Activated effector memory CD4-positive, alpha-beta T cell treated with anti-CD3 and anti-CD28 coated beads, Interleukin-2, amount 50 U/mL, for 16 hours (primary cell): ENCODE results near the gene SRSF8.
"Not testable (repeated sequence)": the region's sequence is repeated elsewhere in the genome, so short reads cannot be mapped to it uniquely, and the experiment has no call there.

Experiments used
- DNase-seq: peaks from one replicate; pipeline ENCODE4 v3.0.0-alpha.2; 2020

Gene SRSF8

DNA sequence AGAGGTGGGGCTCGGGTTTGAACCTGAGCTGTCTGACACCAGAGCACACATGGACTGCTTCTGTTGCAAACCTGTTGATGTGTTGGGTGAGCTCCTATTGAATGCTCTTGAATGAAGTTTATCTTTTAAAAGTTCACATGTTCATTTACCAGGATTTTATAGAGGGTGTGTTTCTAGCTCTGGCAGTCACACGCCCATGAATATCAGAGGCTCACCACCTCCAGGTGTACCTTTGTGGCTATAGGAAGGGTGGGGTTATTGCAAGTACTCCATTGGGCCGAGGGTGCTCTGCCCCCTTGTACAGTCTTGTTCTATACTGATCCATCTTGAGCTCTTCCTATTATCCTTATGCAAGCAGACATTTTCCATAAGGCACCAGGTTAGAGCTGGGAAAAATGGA is 32.1 kb downstream of the SRSF8 start:
- DNase-seq, result no peak

DNA sequence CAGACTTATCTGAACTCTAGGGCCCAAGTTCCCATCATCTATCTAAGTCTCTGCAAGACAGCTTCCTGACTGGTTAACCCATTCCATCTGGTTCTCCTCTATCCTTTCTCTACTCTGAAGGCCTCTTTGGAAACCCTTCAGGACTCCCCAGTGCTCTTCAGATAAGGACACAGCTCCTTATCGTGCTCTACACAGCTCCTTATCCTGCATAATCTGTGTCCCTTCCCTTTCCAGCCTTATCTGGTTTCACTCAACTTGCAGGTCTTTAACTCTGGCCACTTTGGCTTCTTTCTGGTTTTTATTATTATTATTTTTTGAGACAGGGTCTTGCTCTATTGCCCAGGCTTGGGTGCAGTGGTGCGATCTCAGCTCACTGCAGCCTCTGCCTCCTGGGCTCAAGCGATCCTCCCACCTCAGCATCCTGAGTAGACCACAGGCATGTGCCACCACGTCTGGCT is 33.5 kb downstream of the SRSF8 start:
- no peak for DNase-seq

DNA sequence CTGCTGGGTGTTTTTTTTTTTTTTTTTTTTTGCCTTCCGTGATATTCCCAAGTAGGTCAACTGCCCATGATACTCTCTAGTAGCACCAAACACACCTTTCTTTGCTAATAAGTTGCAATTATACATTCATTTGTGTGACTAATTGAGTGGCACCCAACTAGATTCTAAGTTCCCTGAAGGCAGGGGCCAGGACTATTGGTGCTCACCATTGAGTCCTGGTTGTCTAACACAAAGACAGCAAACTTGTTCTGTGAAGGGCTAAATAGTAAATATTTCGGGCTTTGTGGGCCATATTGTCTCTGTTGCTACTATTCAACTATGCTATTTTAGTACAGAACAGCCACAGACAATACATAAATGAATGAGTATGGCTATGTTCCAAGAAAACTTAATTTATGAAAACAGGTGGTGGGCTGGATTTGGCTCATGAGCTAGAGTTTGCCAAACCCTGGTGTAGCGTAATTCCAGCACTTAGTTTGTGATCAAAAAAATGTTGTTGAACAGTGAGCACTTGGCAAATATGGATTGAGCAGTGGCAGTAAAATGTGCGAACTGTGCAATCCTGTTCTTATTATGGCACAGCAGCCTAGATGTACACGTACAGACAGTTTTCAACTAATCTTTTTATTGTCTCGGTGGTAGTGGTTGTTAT is 34.3 kb downstream of the SRSF8 start:
- DNase-seq, result no peak

DNA sequence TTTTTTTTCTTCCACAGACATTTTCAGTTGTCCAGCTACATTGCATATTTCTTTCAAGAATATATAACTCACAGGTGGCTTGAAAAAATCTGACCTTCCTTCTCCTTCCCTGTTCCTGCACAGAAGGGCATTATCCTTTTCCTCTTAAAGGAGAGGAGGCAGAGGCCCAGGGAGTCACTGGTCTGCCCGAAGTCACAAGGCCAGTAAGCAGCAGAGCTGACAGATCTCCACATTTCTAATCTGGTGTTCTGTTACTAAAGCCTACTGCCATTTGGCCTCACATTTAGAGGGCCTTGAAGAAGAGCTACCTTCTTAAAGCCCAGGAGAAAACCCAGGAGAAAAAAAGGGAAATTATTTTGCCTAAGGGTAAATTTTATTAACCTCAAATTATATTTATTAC is 35.2 kb downstream of the SRSF8 start:
- no peak for DNase-seq

DNA sequence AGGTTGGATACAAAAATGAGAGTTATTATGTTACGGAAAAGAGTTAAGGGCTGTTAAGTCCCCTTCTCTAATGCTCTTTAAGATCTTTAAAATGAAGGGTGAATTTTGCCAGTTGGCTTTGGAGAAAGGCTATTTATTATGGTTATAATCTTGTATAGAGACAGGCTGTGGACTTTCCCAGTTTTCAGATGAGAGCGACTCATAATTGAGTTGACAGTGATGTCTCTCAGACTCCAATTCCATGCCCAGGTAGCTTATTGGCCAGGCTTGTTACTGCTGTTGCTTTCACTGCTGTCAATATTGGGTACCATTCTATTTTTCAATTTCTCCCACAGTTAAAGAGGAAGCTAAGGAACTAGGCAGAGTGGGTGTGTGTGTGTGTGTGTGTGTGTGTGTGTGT is 36.0 kb downstream of the SRSF8 start:
- DNase-seq, result no peak

DNA sequence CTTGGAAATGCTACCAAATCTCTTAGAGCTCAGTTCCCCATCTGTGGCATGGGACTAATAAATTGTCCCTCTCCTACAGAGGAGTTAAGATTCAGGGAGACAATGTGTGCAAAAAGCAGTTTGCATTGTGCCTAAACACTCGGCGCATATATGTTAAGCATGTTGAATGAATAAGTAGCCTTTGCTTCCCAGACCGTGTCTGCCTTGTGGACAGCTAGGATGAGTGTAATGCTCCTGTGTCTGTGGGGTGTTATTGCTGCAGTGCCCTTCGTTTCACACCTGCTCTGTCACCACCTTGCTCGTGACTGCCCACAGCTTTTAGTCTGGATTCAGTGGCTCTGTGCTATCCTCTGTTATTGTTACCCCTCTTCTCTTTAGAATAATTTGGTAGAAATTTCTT is 37.0 kb downstream of the SRSF8 start:
- DNase-seq, result no peak

DNA sequence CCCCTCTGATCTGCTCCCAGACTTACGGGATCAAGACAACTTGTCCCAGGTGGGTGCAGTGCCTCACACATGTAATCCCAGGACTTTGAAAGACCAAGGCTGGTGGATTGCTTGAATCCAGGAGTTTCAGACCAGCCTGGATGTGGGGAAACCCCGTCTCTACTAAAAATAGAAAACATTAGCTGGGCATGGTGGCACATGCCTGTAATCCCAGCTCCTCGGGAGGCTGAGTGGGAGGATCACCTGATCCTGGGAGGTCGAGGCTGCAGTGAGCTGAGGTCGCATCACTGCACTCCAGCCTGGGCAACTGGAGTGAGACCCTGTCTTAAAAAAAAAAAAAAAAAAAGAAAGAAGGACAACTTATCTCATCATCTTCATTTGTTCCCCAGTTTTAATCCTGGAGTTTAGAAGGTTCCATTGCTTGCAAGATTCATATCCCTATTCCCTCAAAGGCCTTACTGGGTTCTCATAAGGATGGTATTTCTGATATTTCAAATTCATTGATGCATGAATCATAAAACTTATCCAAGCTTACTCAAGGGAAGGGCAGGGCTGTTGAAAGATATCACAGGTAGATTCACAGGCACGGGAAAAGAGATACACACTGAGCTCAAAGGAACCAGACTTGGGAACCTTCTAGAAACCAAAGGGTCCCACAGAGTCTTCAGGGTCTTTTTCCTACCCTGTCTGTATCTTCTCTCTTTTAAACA is 37.6 kb downstream of the SRSF8 start:
- no peak for DNase-seq

DNA sequence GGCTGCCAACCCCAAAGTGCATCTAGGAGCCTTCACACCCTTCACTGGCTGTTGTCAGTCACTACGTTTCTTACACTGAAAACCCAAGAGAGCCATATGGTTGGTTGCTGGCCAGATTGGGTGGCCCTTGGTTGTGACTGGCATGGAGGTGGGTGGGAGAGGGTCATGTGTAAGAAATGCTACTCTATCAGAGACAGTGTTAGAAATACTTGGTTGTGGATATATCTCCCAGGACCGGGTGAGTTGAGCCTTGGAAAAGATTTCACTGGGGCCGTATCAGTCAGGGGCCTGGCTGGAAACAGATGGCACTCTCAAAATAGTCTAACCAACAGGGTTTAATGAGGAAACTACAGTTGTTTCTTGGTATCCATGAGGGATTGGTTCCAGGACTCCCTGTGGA is 38.1 kb downstream of the SRSF8 start:
- DNase-seq, result no peak

DNA sequence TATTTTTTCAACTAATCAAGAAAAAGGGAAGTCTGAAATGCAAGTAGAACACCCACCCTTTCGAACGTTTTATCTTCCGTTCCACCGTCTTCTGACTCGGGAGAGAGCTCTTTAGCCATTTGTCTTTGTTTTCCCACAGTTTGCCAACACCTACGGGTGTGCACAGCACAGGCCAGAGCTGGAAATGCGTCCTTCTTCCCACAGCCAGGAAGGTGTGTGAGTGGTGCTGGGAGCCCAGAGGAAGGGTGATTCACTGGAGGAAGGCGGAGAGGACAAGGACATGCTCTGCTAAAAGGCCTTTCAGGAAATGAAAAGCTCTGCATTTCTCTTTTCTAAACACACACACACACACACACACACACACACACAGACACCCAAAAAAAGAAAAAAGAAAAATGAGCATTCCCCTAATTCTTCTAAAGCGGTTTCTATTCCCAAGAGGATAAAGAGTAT is 41.5 kb downstream of the SRSF8 start:
- DNase-seq, result no peak

DNA sequence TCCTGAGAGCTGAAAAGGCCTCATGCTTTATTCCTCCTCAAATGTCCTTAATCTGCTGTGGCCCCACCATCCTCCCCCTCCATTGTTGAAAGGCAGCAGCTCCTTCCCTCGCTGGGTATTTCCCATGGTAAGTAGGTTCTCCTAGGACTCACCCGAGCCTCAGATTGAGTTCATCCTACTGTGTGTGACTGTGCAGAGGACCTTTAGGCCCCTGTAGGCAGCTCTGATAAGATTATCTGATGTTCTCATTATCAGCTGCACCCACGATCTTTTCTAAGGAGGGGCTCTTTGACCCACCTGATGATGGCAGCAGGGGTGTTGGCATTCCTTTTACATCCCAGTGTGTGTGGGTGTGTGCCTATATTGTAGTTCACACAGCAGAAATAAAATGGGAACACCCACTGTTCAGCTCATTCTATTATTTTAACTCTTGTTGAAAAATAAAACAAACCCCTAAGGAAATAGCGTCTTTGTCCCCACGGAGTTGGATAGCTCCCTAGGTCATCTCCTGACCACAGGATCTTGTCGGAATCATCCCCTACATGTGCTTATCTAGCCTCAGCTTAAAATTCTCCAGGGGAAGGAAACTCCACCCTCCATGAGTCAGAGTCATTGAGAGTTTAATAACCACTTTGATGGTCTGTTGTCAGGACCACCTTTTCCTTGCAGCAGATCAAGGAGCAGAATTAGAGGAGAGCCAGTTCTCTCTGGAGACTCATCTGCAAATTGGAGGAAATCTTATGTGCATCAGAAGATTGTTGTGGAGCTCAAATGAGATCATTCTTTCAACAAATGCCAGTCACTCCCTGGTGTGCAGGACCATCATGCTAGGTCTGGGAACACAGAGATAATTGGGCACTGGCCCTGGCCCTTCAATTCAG is 42.2 kb downstream of the SRSF8 start:
- no peak for DNase-seq

DNA sequence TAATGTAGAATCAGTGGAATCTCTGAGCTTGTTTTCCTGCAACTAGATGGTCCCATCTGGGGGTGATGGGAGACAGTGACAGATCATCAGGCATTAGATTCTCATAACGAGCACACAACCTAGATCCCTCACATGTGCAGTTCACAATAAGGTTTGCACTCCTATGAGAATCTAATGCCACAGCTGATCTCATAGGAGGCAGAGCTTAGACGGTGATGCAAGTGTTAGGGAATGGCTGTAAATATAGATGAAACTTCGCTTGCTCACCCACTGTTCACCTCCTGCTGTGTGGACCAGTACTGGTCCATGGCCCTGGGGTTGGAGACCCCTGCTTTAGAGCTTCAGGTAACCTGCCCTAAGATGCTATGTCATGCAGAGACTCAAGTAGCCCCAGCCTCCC is 44.8 kb downstream of the SRSF8 start:
- not testable (repeated sequence) for DNase-seq

DNA sequence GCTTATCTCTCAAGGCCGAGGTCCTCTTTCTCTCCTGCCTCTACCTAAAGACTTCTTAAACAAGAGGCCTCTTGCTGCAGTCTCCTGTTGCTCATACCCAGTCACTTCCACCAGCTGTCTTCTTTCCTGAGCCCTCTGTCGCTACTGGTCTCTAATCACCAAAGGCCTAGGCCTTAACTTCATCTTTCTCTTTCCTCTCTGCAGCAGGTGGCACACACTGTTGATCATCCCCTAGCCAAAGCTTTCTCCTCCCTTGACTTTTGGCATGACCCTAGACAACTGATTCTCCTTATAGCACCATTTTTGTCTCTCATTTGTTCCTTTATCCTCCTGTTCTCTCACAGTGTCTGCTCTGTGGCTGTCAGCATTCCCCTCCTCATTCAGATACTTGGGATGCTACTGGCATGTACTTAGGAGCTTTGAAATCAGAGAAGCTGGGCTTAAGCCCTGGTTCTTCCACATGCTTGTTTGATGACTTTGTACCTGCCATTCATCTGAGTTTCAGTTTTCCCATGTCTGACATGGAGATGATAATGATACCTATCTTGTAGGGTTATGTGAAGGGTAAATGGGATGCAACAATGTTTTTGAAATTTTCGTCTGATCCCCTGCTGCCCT is 45.3 kb downstream of the SRSF8 start:
- no peak for DNase-seq

DNA sequence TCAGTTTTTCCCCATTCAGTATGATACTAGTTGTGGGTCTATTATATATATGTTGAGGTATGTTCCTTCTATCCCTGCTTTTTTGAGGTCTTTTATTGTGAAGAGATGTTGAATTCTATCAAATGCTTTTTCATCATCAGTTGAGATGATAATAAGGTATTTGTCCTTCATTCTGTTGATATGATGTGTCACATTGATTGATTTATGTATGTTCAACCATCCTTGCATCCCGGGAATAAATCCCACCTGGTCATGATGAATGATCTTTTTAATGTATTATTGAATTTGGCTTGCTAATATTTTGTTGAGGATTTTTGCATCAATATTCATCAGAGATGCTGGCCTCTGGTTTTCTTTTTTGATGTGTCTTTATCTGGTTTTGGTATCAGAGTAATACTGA is 48.9 kb downstream of the SRSF8 start:
- no peak for DNase-seq

DNA sequence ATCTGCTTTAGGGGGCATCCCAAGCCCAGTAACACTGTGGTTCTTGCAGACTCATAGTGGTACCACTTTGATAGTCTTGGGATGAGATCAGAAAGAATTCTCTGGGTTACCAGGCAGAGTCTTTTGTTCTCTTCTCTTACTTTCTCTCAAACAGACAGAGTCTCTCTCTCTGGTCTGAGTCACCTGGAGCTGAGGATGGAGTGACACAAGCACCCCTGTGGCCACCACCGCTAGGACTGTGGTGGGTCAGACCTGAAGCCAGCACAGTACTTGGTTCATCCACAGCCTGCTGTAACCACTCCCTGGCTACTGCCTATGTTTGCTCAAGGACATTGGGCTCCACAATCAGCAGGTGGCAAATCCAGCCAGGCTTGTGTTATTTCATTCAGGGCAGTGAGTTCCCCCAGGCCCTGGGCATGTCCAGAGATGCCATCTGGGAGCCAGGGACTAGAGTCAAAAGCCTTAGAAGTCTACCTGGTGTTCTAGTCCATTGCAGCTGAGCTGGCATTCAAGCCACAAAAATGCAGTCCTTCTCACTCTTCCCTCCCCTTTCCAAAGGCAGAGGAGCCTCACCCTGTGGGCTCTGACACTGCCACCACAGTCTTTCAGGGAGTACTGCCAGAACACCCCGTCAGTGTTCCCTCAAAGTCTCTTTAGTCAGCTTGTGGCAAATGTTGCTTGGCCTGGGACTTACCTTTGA is 52.8 kb downstream of the SRSF8 start:
- DNase-seq, result no peak
